KOPT-K1 (cell line): Measurements from ENCODE around the gene SPATA1.

ENCODE experiments used
- H3K27ac ChIP-seq: fragments of 200-600 bp; sonication (generic); 2 replicates; pipeline ENCODE4 v1.5.1; 2016; ENCODE audit warnings: antibody characterized with exemption, mild to moderate bottlenecking, low read depth, low read length; ENCODE audit not compliant: poor library complexity, severe bottlenecking
- H3K36me3 ChIP-seq: fragments of 200-600 bp; sonication (generic); 2 replicates; pipeline ENCODE4 v1.5.1; 2017; ENCODE audit warnings: antibody characterized with exemption, mild to moderate bottlenecking, low read length, moderate library complexity; ENCODE audit not compliant: insufficient read depth
- H3K9me3 ChIP-seq: fragments of 200-600 bp; sonication (generic); 2 replicates; pipeline ENCODE4 v1.5.1; 2017; ENCODE audit warnings: antibody characterized with exemption, low read length, mild to moderate bottlenecking; ENCODE audit not compliant: insufficient read depth, poor library complexity, severe bottlenecking

Gene SPATA1

DNA sequence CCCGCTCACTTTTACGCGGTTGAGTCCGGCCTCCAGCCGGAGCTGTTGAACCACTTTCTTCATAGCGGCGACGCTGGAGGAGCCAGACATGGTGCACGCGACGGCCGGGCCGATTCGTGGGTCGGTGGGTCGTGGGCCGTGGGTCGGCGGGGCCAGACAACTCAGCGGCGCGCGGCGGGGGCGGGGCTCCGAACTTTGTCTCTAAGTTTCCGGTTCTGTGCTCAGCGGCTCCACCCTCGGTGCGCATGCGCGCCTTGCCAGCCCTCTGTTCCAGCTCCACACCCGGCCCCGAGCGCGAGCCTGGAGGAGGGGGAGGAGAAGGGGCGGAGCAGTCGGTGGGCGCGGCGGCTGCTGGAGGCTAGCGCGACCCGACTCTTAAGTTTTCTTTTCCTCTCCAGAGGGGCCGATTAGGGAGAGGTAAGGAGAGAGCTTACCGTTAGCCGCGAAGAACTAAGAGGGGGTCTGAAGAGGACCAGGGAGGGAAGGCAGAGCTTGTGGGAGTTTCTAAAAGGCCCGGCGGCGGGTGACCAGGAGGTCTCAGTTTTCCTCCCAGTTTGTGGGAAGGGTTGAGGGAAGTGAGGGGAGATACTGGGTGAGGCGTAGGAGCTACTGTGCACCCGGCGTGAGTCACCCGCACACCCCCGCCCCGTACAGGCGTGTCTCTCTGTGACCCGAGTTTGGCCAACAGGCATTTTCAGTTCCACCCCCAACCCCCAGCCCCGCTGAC lies at the start of gene SPATA1, which contains the start of gene GNG5:
SPATA1 (plus strand) TSS at position 385 of the 727 bp plus-strand sequence. CDS start 9,974 bp downstream, outside the sequence.
GNG5 (minus strand) TSS at position 580 of the 727 bp plus-strand sequence; CDS start at position 90, 490 bp downstream.
- H3K9me3 ChIP-seq, result peaks cover 7% of the 10 kb centered on the region
- H3K36me3 ChIP-seq, result peaks cover 25% of the 10 kb centered on the region
- H3K27ac ChIP-seq, result peak within 1 kb of the TSS; percentile 78

DNA sequence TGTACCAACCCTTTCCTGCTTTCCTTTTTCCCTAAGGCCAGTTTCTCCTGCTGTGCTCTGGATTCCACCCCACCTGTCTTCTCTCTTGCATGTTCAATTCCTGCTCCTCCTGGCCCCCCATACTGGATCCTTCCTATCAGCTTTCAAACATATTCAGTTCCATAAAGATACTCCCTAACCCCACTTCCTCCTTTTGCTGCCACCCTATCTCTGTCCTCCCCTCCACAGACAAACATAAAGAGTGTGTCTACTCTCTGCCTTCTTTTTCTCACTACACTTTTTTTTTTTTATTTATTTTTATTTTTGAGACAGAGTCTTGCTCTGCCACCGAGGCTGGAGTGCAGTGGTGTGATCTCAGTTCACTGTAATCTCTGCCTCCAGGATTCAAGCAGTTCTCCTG lies 44.1 kb upstream of the SPATA1 start:
- no peaks in the 10 kb centered on the region for H3K9me3 ChIP-seq

GRCh38 chr1:84467298-84467697 lies 38.9 kb upstream of the SPATA1 start:
- no peaks in the 10 kb centered on the region for H3K36me3 ChIP-seq
- no peak overlapping the region for H3K27ac ChIP-seq
- H3K9me3 ChIP-seq, result no peaks in the 10 kb centered on the region

More for the DNA sequence above, 44.1 kb upstream of the SPATA1 start:
- H3K27ac ChIP-seq, result no peak overlapping the region
- H3K36me3 ChIP-seq, result no peaks in the 10 kb centered on the region

DNA sequence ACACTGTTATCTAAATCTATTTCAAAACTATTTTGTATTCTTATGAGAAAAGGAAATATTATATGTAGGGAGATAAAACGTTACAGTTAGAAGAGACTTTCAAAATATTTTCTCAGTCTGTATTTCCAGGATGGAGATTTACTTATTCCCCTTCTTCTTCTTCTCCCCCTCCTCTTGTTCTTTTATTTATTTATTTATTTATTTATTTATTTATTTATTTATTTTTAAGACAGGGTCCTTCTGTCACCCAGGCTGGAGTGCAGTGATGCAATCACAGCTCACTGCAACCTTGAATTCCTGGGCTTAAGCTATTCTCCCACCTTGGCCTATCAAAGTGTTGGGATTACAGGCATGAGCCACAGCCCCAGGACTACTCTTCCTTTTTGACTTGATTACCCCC lies 30.0 kb upstream of the SPATA1 start:
- H3K36me3 ChIP-seq, result peaks cover 3% of the 10 kb centered on the region
- no peak overlapping the region for H3K27ac ChIP-seq
- peaks cover 12% of the 10 kb centered on the region for H3K9me3 ChIP-seq

DNA sequence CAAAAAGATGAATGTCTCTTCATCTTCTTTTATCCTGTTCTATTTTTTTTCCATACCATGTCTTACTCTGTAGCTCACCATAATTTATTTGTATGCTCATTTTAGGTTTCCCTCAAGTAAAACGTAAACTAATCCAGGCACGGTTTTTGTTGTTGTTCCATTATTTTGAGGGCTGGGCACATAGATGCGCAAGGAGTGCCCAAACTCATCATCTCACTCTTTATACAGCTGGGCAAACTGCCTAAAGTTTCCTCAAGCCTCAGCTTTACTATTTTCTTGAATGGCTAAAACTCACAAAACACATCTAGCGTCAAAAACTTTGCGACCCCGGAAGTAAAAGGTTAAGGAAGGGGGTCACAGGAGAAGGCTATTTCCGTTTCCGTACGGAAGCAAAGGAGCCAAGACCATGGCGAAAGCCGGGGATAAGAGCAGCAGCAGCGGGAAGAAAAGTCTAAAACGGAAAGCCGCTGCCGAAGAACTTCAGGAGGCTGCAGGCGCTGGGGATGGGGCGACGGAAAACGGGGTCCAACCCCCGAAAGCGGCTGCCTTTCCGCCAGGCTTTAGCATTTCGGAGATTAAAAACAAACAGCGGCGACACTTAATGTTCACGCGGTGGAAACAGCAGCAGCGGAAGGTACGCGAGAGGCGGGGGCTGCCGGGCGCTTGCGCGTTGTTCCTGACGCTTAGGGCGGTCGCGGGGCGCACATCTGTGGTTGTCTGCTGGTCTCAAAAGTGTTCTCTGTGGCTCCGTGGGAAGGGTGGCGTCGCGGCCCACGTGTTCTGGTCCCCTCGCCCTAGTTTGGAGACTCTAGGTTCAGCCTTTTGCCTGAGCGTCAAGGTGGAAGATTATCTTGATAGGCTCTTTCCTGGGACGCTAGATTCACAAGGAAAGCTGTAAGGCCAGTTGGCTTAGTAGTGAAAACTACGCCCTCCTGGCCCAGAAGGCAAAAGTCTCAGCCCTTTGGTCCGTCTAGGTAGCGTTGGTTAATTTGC lies 27.0 kb upstream of the SPATA1 start, which contains the start of gene RPF1:
RPF1 (plus strand) TSS at position 391 of the 993 bp plus-strand sequence; CDS start at position 407, 16 bp downstream.
- Histone ChIP-seq H3K36me3 (peaks cover 32% of the 10 kb centered on the region), H3K27ac (peak within 1 kb of the TSS; percentile 65), H3K9me3 (peaks cover 12% of the 10 kb centered on the region)

GRCh38 chr1:84479998-84480397 lies 26.2 kb upstream of the SPATA1 start:
- Histone ChIP-seq H3K36me3 (peaks cover 40% of the 10 kb centered on the region), H3K9me3 (peaks cover 12% of the 10 kb centered on the region), H3K27ac (peak overlapping the region; percentile 65)

- Histone ChIP-seq H3K27ac (no peak overlapping the region), H3K9me3 (peaks cover 12% of the 10 kb centered on the region), H3K36me3 (peaks cover 47% of the 10 kb centered on the region)
Measured at GRCh38 chr1:84480650-84481049, 25.5 kb upstream of the SPATA1 start.

- Histone ChIP-seq H3K36me3 (peaks cover 53% of the 10 kb centered on the region), H3K9me3 (peaks cover 12% of the 10 kb centered on the region), H3K27ac (no peak overlapping the region)
Measured at GRCh38 chr1:84481317-84481716, 24.9 kb upstream of the SPATA1 start.

DNA sequence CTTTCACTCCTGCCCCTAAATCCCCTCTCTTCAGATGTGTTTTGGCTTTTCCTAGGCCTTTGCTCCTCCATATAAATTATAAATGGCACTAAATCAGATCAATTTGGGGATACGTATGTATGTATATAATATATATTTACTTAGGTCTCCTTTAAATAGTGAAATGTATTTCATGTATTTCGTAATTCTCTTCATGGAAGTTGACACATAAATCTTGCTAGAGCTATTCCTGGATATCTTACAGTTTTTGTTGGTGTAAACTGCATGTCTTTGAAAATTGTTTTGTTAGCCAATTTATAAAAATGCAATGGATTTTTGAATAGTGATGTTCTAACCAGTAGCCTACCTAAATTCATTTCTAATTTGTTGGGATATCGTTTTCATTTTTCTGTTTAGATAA lies 18.1 kb upstream of the SPATA1 start:
- H3K9me3 ChIP-seq, result no peaks in the 10 kb centered on the region
- H3K27ac ChIP-seq, result no peak overlapping the region
- peaks cover 87% of the 10 kb centered on the region for H3K36me3 ChIP-seq

- Histone ChIP-seq H3K9me3 (no peaks in the 10 kb centered on the region), H3K36me3 (peaks cover 87% of the 10 kb centered on the region), H3K27ac (no peak overlapping the region)
Measured at GRCh38 chr1:84489766-84490165, 16.4 kb upstream of the SPATA1 start.

GRCh38 chr1:84492726-84493125 lies 13.5 kb upstream of the SPATA1 start:
- Histone ChIP-seq H3K27ac (no peak overlapping the region), H3K36me3 (peaks cover 94% of the 10 kb centered on the region), H3K9me3 (no peaks in the 10 kb centered on the region)

GRCh38 chr1:84493747-84494146 lies 12.4 kb upstream of the SPATA1 start:
- no peak overlapping the region for H3K27ac ChIP-seq
- H3K36me3 ChIP-seq, result peaks cover 98% of the 10 kb centered on the region
- H3K9me3 ChIP-seq, result no peaks in the 10 kb centered on the region

- Histone ChIP-seq H3K9me3 (no peaks in the 10 kb centered on the region), H3K27ac (no peak overlapping the region), H3K36me3 (peaks cover 99% of the 10 kb centered on the region)
Measured at GRCh38 chr1:84496498-84496897, 9.7 kb upstream of the SPATA1 start.

GRCh38 chr1:84497631-84498275 lies 8.4 kb upstream of the SPATA1 start:
- Histone ChIP-seq H3K9me3 (no peaks in the 10 kb centered on the region), H3K27ac (no peak overlapping the region), H3K36me3 (peaks cover 96% of the 10 kb centered on the region)

DNA sequence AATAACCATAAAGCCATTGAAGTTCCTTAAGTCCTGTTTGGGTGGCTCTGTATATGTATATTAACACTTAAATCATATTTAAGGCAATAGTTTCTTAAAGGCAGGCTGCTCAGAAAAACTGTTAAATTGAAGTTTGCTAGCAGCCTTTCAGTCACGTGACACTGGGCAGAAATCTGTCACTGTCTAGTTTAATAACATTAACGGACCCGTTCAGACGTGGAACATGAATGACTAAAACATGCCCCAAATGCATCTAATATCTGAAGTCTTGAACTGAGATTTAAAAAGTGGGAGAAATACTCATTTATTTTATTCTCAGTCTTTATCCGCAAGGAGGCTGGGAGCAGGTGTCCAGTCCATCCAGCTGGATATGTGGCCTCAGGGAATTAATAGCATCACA lies 3.3 kb upstream of the SPATA1 start:
- Histone ChIP-seq H3K36me3 (peaks cover 57% of the 10 kb centered on the region), H3K27ac (no peak overlapping the region), H3K9me3 (no peaks in the 10 kb centered on the region)
